ENCODE data around the gene NBPF1. TPM values are rescaled to one million over a fixed set of nuclear protein-coding genes. Genes with fewer than 3 reads are reported as not detected.
A peak's percentile ranks its signal among the peaks of the same experiment; 100 is the strongest.
"Not testable (repeated sequence)": the region's sequence is repeated elsewhere in the genome, so short reads cannot be mapped to it uniquely, and the experiment has no call there.

NBPF1 gene
- total RNA-seq: 100 TPM in 2 replicates
- long read RNA-seq, transcript NBPF1-205 (3 exons, 2,755 nt): minor isoform, 5 of 143 reads
- long read RNA-seq, transcript NBPF1-207 (1 exons, 3,447 nt): major isoform, 6 of 143 reads
- long read RNA-seq, partial matches to known transcripts: 72 of 143 reads
- long read RNA-seq, other reads (novel, unspliced or antisense): 56 of 143 reads

- TF ChIP-seq CTCF (IDR thresholded peaks at IDR 0.05; ENCODE audit: unreplicated experiment): peak; percentile 23
- no peaks in the 10 kb centered on the region for H3K27me3 Mint-ChIP-seq
- H3K27ac Mint-ChIP-seq: no peak within 1 kb of the TSS
- no peaks in the 10 kb centered on the region for H3K4me1 Mint-ChIP-seq (ENCODE audit: low read depth)
- H3K4me3 Mint-ChIP-seq (ENCODE audit: low read depth): no peak within 1 kb of the TSS
- DNase-seq (ENCODE audit: low spot score, unreplicated experiment): peak; percentile 100
- no peaks in the 10 kb centered on the region for H3K9me3 Mint-ChIP-seq (ENCODE audit: low read depth)
- H3K36me3 Mint-ChIP-seq (ENCODE audit: insufficient read depth): no peaks in the 10 kb centered on the region
Observed at GRCh38 chr1:16613185-16614147, at the start of gene NBPF1. Gene NBPF1, minus strand, starts transcription at chr1:16613564.

GRCh38 chr1:16658234-16658633 lies 44.9 kb upstream of the NBPF1 start:
- not testable (repeated sequence) for H3K4me1 Mint-ChIP-seq (ENCODE audit: low read depth); DNase-seq (ENCODE audit: low spot score, unreplicated experiment); H3K9me3 Mint-ChIP-seq (ENCODE audit: low read depth); H3K27ac Mint-ChIP-seq; H3K27me3 Mint-ChIP-seq; H3K4me3 Mint-ChIP-seq (ENCODE audit: low read depth); H3K36me3 Mint-ChIP-seq (ENCODE audit: insufficient read depth)

- not testable (repeated sequence) for H3K27ac Mint-ChIP-seq; DNase-seq (ENCODE audit: low spot score, unreplicated experiment); H3K36me3 Mint-ChIP-seq (ENCODE audit: insufficient read depth); H3K4me1 Mint-ChIP-seq (ENCODE audit: low read depth); H3K4me3 Mint-ChIP-seq (ENCODE audit: low read depth); H3K27me3 Mint-ChIP-seq; H3K9me3 Mint-ChIP-seq (ENCODE audit: low read depth)
Observed at GRCh38 chr1:16656981-16657683, 43.8 kb upstream of the NBPF1 start.

GRCh38 chr1:16656574-16656973 lies 43.2 kb upstream of the NBPF1 start:
- not testable (repeated sequence) for H3K9me3 Mint-ChIP-seq (ENCODE audit: low read depth); H3K27me3 Mint-ChIP-seq; H3K27ac Mint-ChIP-seq; H3K4me3 Mint-ChIP-seq (ENCODE audit: low read depth); DNase-seq (ENCODE audit: low spot score, unreplicated experiment); H3K36me3 Mint-ChIP-seq (ENCODE audit: insufficient read depth); H3K4me1 Mint-ChIP-seq (ENCODE audit: low read depth)

- H3K27me3 Mint-ChIP-seq; H3K36me3 Mint-ChIP-seq (ENCODE audit: insufficient read depth); H3K4me1 Mint-ChIP-seq (ENCODE audit: low read depth); H3K4me3 Mint-ChIP-seq (ENCODE audit: low read depth); H3K9me3 Mint-ChIP-seq (ENCODE audit: low read depth); DNase-seq (ENCODE audit: low spot score, unreplicated experiment); H3K27ac Mint-ChIP-seq: not testable (repeated sequence)
- peak; percentile 33 for TF ChIP-seq CTCF (IDR thresholded peaks at IDR 0.05; ENCODE audit: unreplicated experiment)
Observed at GRCh38 chr1:16651560-16651959, 38.2 kb upstream of the NBPF1 start.

GRCh38 chr1:16649960-16650359 lies 36.6 kb upstream of the NBPF1 start:
- not testable (repeated sequence) for H3K4me1 Mint-ChIP-seq (ENCODE audit: low read depth); H3K27ac Mint-ChIP-seq; H3K4me3 Mint-ChIP-seq (ENCODE audit: low read depth); H3K9me3 Mint-ChIP-seq (ENCODE audit: low read depth); H3K36me3 Mint-ChIP-seq (ENCODE audit: insufficient read depth); H3K27me3 Mint-ChIP-seq
- DNase-seq (ENCODE audit: low spot score, unreplicated experiment): peak; percentile 8

- H3K9me3 Mint-ChIP-seq (ENCODE audit: low read depth); H3K36me3 Mint-ChIP-seq (ENCODE audit: insufficient read depth); H3K4me1 Mint-ChIP-seq (ENCODE audit: low read depth); H3K27ac Mint-ChIP-seq; H3K4me3 Mint-ChIP-seq (ENCODE audit: low read depth); H3K27me3 Mint-ChIP-seq: not testable (repeated sequence)
- peak; percentile 9 for DNase-seq (ENCODE audit: low spot score, unreplicated experiment)
Observed at GRCh38 chr1:16649390-16649789, 36.0 kb upstream of the NBPF1 start.

GRCh38 chr1:16648756-16649155 lies 35.4 kb upstream of the NBPF1 start:
- not testable (repeated sequence) for H3K4me1 Mint-ChIP-seq (ENCODE audit: low read depth); H3K27ac Mint-ChIP-seq; DNase-seq (ENCODE audit: low spot score, unreplicated experiment); H3K27me3 Mint-ChIP-seq; H3K9me3 Mint-ChIP-seq (ENCODE audit: low read depth); H3K4me3 Mint-ChIP-seq (ENCODE audit: low read depth); H3K36me3 Mint-ChIP-seq (ENCODE audit: insufficient read depth)

- not testable (repeated sequence) for H3K4me1 Mint-ChIP-seq (ENCODE audit: low read depth); H3K9me3 Mint-ChIP-seq (ENCODE audit: low read depth); H3K27me3 Mint-ChIP-seq; H3K27ac Mint-ChIP-seq; H3K36me3 Mint-ChIP-seq (ENCODE audit: insufficient read depth)
- peak overlapping the region; percentile 9 for H3K4me3 Mint-ChIP-seq (ENCODE audit: low read depth)
- DNase-seq (ENCODE audit: low spot score, unreplicated experiment): peak; percentile 9
Observed at GRCh38 chr1:16648250-16648649, 34.9 kb upstream of the NBPF1 start.

- peak; percentile 36 for DNase-seq (ENCODE audit: low spot score, unreplicated experiment)
- not testable (repeated sequence) for H3K27ac Mint-ChIP-seq; H3K27me3 Mint-ChIP-seq; H3K36me3 Mint-ChIP-seq (ENCODE audit: insufficient read depth); H3K4me1 Mint-ChIP-seq (ENCODE audit: low read depth); H3K9me3 Mint-ChIP-seq (ENCODE audit: low read depth)
- H3K4me3 Mint-ChIP-seq (ENCODE audit: low read depth): peak overlapping the region; percentile 66
Observed at GRCh38 chr1:16647179-16648176, 34.1 kb upstream of the NBPF1 start.
